GM18861 (cell line): ENCODE results near the gene SLC3A2.
"Not testable (repeated sequence)": the region's sequence is repeated elsewhere in the genome, so short reads cannot be mapped to it uniquely, and the experiment has no call there.

Experiments
- ATAC-seq: cut with Tn5 transposase; IDR thresholded peaks from one replicate; pipeline ENCODE4 v1.9.1; 2021; ENCODE audit not compliant: unreplicated experiment

Gene SLC3A2

GRCh38 chr11:62852523-62853188 is 28.0 kb upstream of the SLC3A2 start:
- no peak for ATAC-seq

DNA sequence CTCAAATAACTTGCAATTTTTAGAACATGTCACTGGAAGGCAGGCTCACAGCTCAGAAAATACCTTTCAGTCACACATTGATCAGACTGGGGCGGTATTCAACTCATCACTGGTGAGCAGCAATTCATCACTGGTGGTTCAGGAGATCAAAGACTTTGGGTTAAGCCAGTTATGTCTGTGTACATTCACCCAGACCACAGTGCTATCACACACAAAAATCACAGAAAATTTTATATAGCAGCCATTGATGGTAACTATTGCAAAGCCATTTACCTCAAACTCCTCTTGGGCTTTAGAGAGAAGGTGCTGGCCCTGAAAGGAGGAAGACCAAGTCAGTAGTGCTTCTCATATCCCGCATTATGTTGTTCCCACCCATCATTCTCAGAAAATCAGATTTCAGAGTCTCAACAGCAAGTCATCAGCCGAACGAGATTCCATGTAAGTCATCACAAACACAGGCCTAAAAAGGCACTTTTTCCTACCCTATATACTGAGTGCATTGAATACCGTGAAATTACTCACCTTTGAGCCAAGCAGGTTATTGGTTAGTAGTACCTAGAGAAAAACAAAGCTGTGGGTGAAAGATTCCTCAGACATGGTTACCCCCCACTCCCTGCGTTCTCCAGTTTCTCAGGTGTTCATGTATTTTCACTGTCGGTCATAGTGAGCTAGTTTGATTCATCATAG is 27.3 kb upstream of the SLC3A2 start:
- ATAC-seq: no peak

DNA sequence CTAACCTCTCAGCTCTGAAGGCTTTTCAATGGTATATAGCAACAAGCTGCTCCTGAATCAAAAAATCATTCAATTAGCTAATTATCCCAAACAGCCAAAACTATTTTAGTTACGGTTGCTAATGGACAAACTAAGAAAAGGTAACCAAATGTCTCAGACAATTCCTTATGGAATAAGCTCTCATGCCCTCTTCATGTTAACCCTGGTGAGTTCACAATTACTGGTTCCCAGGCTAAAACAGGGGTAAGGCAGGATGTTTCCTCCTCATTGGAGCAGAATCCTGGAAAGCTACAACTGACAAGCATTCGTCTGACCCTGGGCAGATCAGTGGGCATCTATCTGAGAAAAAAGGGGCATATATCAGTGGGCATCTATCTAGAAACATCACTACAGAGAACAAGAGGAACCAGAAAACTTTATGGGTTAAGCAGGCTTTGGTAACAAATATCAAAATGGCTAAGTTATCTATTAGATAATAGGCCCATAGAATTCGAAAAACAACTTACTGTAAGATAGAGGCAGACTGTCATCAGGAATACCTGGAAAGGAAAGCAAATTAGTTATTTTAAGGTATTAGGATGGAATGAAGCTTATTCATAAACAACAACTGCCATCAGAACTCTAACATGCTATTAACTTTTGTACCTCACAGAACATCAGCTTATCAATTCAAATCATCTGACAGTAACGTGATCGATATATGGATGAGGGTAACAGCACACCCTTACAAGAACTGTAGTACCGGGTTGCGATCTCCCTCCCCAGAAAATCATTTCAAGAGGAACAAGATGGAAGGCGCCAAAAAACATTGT is 26.5 kb upstream of the SLC3A2 start:
- no peak for ATAC-seq

DNA sequence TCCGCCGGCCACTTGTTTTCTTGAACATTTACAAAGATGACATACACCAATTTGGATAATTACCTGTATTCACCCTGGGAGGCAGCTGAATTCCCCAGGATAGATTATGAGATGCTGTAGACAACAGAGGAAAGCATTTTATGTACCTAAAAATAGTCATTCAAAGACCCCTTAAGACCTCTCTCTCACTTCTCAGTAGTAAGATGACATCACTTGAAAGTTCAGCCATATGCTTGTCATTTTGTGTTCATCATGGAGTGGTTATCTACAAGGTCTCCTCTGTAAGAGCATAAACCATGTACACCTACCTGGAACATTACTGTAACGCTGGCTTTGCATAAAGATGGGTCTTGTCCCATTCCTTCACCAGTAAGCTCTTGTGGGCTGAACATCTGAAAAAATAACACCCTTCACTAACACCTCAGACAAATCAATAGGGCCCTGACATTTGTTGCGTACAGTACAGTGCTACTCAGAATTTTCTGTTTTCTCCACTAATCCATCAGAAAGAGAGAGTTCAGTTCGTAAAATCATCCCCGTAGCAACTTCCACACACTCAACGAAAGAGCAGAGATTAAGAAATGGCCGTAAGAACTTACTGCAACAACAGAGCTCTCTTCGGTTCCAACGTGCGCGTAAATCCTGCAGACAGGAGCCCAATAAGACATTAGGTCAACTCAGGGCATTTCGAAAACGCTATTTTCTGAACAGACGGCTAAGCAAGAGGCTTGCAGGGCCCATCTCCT is 25.7 kb upstream of the SLC3A2 start:
- no peak for ATAC-seq

GRCh38 chr11:62855571-62856332 is 24.9 kb upstream of the SLC3A2 start:
- peak; percentile 84 for ATAC-seq

GRCh38 chr11:62856333-62856895 is 24.3 kb upstream of the SLC3A2 start:
- ATAC-seq: no peak

DNA sequence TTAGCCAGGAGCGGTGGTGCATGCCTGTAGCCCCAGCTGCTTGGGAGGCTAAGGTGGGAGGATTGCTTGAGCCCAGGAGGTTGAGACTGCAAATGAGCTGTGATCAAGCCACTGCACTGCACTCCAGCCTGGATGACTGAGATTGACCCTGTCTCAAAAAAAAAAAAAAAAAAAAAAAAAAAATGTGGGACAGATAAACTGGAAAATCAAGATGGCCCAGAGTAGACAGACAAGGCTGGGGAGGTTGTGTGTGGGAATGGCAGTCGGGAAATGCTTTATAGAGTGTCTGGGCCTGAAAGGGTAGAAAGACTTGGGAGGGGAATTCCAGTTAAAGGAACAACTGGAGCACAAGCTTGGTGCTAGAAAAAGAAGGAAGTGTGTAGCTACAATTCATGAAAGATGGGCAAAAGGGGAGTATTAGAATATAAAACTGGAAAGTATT is 23.1 kb upstream of the SLC3A2 start:
- ATAC-seq: no peak

GRCh38 chr11:62858201-62858600 is 22.5 kb upstream of the SLC3A2 start:
- no peak for ATAC-seq

- not testable (repeated sequence) for ATAC-seq
Observed at GRCh38 chr11:62859281-62859703, 21.4 kb upstream of the SLC3A2 start.

- ATAC-seq: no peak
Observed at GRCh38 chr11:62860835-62861563, 19.7 kb upstream of the SLC3A2 start.

GRCh38 chr11:62861564-62862192 is 19.0 kb upstream of the SLC3A2 start:
- not testable (repeated sequence) for ATAC-seq

DNA sequence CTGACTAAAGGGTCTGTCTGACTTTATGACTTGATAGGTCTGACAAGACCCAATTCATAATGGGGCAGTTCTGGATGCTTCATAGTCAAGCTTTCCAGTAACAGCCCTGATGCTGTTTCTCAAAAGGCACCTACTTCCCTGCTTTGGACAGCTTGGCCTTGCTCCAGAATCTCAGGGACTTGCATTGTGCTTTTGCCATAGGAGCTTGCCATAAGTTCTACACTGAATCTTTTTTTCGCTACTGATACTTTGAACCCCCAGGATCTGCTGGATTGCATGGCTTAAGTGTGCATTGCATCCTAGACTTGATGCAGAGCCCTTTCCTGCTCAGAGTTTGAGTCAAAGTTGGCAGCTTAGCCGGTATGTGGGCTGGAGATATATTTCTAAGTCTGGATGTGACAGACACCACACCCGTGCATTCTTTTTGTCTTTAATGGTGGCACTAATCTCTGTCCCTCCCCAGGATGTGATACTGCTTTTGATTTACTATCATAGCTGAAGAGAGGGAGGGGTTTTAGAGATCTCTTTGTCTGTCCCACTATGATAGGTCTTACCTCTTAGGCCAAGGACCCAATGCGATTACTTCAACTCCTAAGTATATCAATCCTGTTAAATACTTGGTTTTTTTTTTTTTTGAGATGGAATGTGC is 16.9 kb upstream of the SLC3A2 start:
- ATAC-seq: no peak

DNA sequence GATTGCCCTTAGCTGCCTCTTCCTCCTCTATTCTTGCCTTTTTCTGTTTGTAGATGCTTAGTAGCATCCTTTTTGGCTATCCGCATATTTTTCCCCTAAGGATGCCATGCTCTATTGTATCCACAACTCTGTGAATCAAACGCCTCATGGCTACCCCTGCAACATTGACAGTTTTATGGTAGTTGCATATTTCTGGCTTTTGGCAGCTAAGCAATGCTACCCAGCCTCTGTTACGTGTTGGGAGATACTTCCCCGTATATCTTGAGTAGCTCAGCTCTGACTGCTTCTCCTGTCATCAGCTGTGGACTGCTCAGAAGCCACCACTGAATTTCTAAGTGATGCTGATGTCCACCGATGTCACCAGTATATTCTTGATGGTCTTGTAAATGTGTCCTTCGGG is 15.1 kb upstream of the SLC3A2 start:
- ATAC-seq: no peak

GRCh38 chr11:62874851-62875250 is 5.8 kb upstream of the SLC3A2 start:
- no peak for ATAC-seq

DNA sequence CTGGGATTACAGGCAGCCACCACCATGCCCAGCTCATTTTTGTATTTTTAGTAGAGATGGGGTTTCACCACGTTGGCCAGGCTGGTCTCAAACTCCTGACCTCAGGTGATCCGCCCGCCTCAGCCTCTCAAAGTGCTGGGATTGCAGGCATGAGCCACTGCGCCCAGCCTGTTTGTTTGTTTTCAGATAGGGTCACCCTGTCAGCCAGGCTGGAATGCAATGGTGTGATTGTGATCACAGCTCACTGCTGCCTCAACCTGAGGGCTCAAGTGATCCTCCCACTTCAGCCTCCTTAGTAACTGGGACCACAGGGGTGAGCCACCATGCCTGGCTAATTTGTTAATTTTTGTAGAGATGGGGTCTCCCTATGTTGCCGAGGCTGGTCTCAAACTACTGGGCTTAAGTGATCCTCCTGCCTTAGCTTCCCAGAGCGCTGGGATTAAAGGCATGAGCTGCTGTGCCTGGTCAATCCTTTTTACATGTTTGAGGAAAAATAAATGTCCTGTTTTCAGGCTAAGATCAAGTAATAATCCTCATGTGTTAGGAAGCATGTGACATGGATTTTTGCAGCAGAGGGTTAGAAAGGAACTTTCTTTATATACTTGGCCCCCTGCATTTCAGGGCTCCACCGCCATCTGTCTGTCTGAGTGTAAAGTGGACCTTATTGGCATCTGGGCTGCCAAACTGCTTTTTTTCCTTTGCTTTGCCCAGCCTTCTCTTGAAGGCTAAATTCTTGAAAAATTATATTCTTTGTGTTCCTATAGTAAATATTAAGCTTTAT is 4.8 kb upstream of the SLC3A2 start:
- ATAC-seq: no peak

GRCh38 chr11:62876712-62877111 is 4.0 kb upstream of the SLC3A2 start:
- no peak for ATAC-seq

DNA sequence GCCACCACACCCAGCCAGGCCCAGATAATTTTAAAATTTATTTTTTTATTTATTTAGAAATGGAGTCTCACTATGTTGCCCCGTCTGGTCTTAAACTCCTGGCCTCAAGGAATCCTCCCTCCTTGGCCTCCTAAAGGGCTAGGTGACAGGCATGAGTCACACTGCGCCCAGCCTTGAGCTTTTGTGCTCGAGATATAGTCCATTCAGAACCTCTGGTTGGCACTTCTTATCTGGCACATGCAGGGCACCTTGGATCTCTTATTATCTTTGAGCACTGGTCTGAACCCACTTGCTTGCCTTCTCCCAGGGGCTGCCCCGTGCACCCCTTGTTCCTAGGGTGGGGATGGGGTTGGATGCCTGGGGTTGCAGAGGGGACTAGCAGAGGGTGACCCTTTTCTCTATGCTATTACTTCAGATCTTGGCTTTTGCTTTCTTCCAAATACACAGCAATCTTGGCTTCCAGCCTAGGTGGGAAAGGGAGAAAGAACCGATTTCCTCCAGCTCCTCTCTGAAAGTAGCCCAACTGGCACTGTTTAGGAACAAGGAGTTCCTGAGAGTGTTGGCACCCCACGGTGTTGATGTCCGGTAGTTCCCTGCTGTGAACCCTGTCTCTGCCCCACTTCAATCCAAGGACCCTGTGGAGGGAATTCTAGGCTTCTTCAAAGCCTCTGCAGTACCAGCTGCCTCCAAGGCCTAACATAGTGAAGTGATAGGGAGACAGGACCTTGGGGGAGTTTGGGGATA is 1.3 kb upstream of the SLC3A2 start:
- ATAC-seq: no peak
